ENCODE data around the gene NOL12. TPM values are rescaled to one million over a fixed set of nuclear protein-coding genes. Genes with fewer than 3 reads are reported as not detected.

Gene NOL12
- polyA plus RNA-seq, 1 donor from 2014 or later, result 90.0 TPM

GRCh38 chr22:37669586-37669985, 16.6 kb upstream of the NOL12 start:
- no peaks in the 10 kb centered on the region for H4K20me1 ChIP-seq (ENCODE audit: insufficient read depth)
- TF ChIP-seq MXI1 (conservative IDR thresholded peaks at IDR 0.05; ENCODE audit: poor library complexity, severe bottlenecking) (no peak), REST (IDR thresholded peaks at IDR 0.05; ENCODE audit: borderline replicate concordance) (no peak), RAD21 (conservative IDR thresholded peaks at IDR 0.05) (no peak), POLR2AphosphoS5 (IDR thresholded peaks at IDR 0.05) (no peak)
- H3F3A ChIP-seq (ENCODE audit: insufficient read depth, low read length, poor library complexity, severe bottlenecking), result no peaks in the 10 kb centered on the region
- no peaks in the 10 kb centered on the region for H3K36me3 ChIP-seq (ENCODE audit: insufficient read depth, low read length)
- H3K4me2 ChIP-seq (ENCODE audit: low read length), result no peak overlapping the region
- H3K9ac ChIP-seq (ENCODE audit: low read length), result no peak overlapping the region
- H2AFZ ChIP-seq (ENCODE audit: low read depth, low read length), result no peak overlapping the region
- H3K27ac ChIP-seq (ENCODE audit: low read length), result no peak overlapping the region
- H3K9me3 ChIP-seq (ENCODE audit: low read length), result no peaks in the 10 kb centered on the region
- H3K4me3 ChIP-seq (ENCODE audit: low read length), result no peak overlapping the region
- H3K9me2 ChIP-seq (ENCODE audit: insufficient read depth, low read length), result no peaks in the 10 kb centered on the region
- no peaks in the 10 kb centered on the region for H3K27me3 ChIP-seq (ENCODE audit: insufficient read depth, low read depth, low read length)
- H3K79me2 ChIP-seq (replicated peaks; ENCODE audit: insufficient read depth, low read length), result peaks cover under 1% of the 10 kb centered on the region

- Histone ChIP-seq H3K9me2 (ENCODE audit: insufficient read depth, low read length) (no peaks in the 10 kb centered on the region), H3K9ac (ENCODE audit: low read length) (no peak overlapping the region), H3K27me3 (ENCODE audit: insufficient read depth, low read depth, low read length) (no peaks in the 10 kb centered on the region), H3K4me3 (ENCODE audit: low read length) (no peak overlapping the region), H3K9me3 (ENCODE audit: low read length) (no peaks in the 10 kb centered on the region), H3K27ac (ENCODE audit: low read length) (no peak overlapping the region), H3F3A (ENCODE audit: insufficient read depth, low read length, poor library complexity, severe bottlenecking) (no peaks in the 10 kb centered on the region), H3K4me2 (ENCODE audit: low read length) (no peak overlapping the region), H2AFZ (ENCODE audit: low read depth, low read length) (no peak overlapping the region), H3K36me3 (ENCODE audit: insufficient read depth, low read length) (no peaks in the 10 kb centered on the region), H3K79me2 (replicated peaks; ENCODE audit: insufficient read depth, low read length) (no peaks in the 10 kb centered on the region), H4K20me1 (ENCODE audit: insufficient read depth) (no peaks in the 10 kb centered on the region)
- TF ChIP-seq MXI1 (conservative IDR thresholded peaks at IDR 0.05; ENCODE audit: poor library complexity, severe bottlenecking) (no peak), TAF1 (IDR thresholded peaks at IDR 0.05; ENCODE audit: low read depth) (no peak), EP300 (conservative IDR thresholded peaks at IDR 0.05; ENCODE audit: poor library complexity, severe bottlenecking) (no peak), SMC3 (conservative IDR thresholded peaks at IDR 0.05; ENCODE audit: poor library complexity) (no peak), CTCF (IDR thresholded peaks at IDR 0.05; ENCODE audit: poor library complexity, severe bottlenecking) (no peak), REST (IDR thresholded peaks at IDR 0.05; ENCODE audit: borderline replicate concordance) (no peak), POLR2AphosphoS5 (IDR thresholded peaks at IDR 0.05) (no peak), RAD21 (conservative IDR thresholded peaks at IDR 0.05) (no peak), EZH2 (IDR thresholded peaks at IDR 0.05; ENCODE audit: borderline replicate concordance, insufficient read depth, low read length, poor library complexity, severe bottlenecking) (no peak)
Observed at GRCh38 chr22:37672206-37672919, 13.8 kb upstream of the NOL12 start.
